A549 (cell line): ENCODE results near the gene PPM1B. TPM values are rescaled to one million over a fixed set of nuclear protein-coding genes. Genes with fewer than 3 reads are reported as not detected.

Experiments
- ATAC-seq, 2 experiments: fragments of 200-7000 bp in 1 of 2; fragments of >200 bp in 1 of 2; cut with Nextera tagmentation in 1 of 2; cut with Tn5 transposase in 1 of 2; 3 replicates each; pipeline versions ENCODE4 v1.8.0 to v1.9.1; 2018 to 2020; ENCODE audit warnings: mild to moderate bottlenecking in 1 of 2, moderate library complexity in 1 of 2
- CTCF ChIA-PET: fragments of 300-600 bp; sonication (Branson Sonifier 250); formaldehyde crosslinking; extraction: SDS; loops from one replicate; lab custom pipeline; 2021; ENCODE audit warnings: antibody characterized with exemption, inconsistent platforms; lab: Yijun Ruan, JAX
- POLR2A ChIA-PET: fragments of 350-600 bp; formaldehyde crosslinking; extraction: SDS; loops from one replicate; lab custom pipeline; 2021; ENCODE audit warnings: antibody characterized with exemption, inconsistent platforms; lab: Yijun Ruan, JAX
- DNase-seq, 2 experiments: peaks; one replicate each; pipeline versions ENCODE4 v3.0.0 to v3.0.0-alpha.2; 2011 to 2016; ENCODE audit warnings: low read depth in 1 of 2, low spot score in 1 of 2
- FAIRE-seq: peaks from 2 replicates; lab custom pipeline; 2011; peaks lifted over from hg19 to GRCh38; lab: Jason Lieb, UNC
- H3K27ac ChIP-seq, 2 experiments: fragments of >200 bp; sonication (Bioruptor Twin); formaldehyde crosslinking; 3 replicates each; pipeline ENCODE4 v1.5.1; 2016 to 2017
- H3K4me1 ChIP-seq: fragments of >200 bp; sonication (Bioruptor Twin); formaldehyde crosslinking; 3 replicates; pipeline ENCODE4 v1.6.1; 2016
- H3K4me2 ChIP-seq: fragments of >200 bp; sonication (Bioruptor Twin); formaldehyde crosslinking; 3 replicates; pipeline ENCODE4 v1.6.1; 2016
- H3K4me3 ChIP-seq: fragments of >200 bp; sonication (Bioruptor Twin); formaldehyde crosslinking; 3 replicates; pipeline ENCODE4 v1.5.1; 2016
- H3K9me3 ChIP-seq: fragments of >200 bp; sonication (Bioruptor Twin); formaldehyde crosslinking; 3 replicates; pipeline ENCODE4 v1.6.1; 2016
- CBX8 ChIP-seq: fragments of 200-600 bp; sonication (generic); IDR thresholded peaks from 2 replicates; pipeline ENCODE4 v1.6.1; 2016
- CEBPB ChIP-seq, 2 experiments: fragments of >200 bp in 1 of 2; sonication (Bioruptor Twin) in 1 of 2; formaldehyde crosslinking in 1 of 2; IDR thresholded peaks; 2 replicates each; pipeline ENCODE4 v1.6.1; 2012 to 2016
- CHD2 ChIP-seq: fragments of 150-350 bp; IDR thresholded peaks from 2 replicates; pipeline ENCODE4 v1.6.1; 2014; ENCODE audit warnings: low read length; ENCODE audit not compliant: partially characterized antibody
- CHD4 ChIP-seq: fragments of 200-600 bp; sonication (generic); IDR thresholded peaks from 2 replicates; pipeline ENCODE4 v1.6.1; 2016; ENCODE audit warnings: antibody characterized with exemption, mild to moderate bottlenecking, borderline replicate concordance
- CTCF ChIP-seq: fragments of >200 bp; sonication (Bioruptor Twin); formaldehyde crosslinking; IDR thresholded peaks from 3 replicates; pipeline ENCODE4 v1.5.1; 2016
- E2F6 ChIP-seq: IDR thresholded peaks from 2 replicates; pipeline ENCODE4 v1.6.1; 2012; ENCODE audit warnings: low read depth, borderline replicate concordance
- EP300 ChIP-seq, 2 experiments: fragments of >200 bp; sonication (Bioruptor Twin); formaldehyde crosslinking; IDR thresholded peaks; 2 replicates in 1 of 2; 3 replicates in 1 of 2; pipeline ENCODE4 v1.6.1; 2016 to 2017
- FOSL2 ChIP-seq, 2 experiments: fragments of 450-650 bp in 1 of 2; fragments of >200 bp in 1 of 2; sonication (Bioruptor Twin) in 1 of 2; formaldehyde crosslinking; IDR thresholded peaks; 2 replicates each; pipeline versions ENCODE4 v1.5.0 to v1.6.1; 2016 to 2020; ENCODE audit warnings: mild to moderate bottlenecking in 1 of 2, moderate library complexity in 1 of 2
- HEYL ChIP-seq: fragments of 250-450 bp; sonication (Bioruptor Pico); IDR thresholded peaks from 2 replicates; pipeline ENCODE4 v1.8.0; 2021; ENCODE audit warnings: mild to moderate bottlenecking, moderate library complexity
- HOXB5 ChIP-seq: fragments of 250-450 bp; sonication (Bioruptor Pico); IDR thresholded peaks from 2 replicates; pipeline ENCODE4 v1.5.0; 2020; ENCODE audit warnings: mild to moderate bottlenecking, moderate library complexity
- JUNB ChIP-seq: fragments of >200 bp; sonication (Bioruptor Twin); formaldehyde crosslinking; IDR thresholded peaks from 2 replicates; pipeline ENCODE4 v1.6.1; 2016
- MAFK ChIP-seq: fragments of 450-650 bp; IDR thresholded peaks from 2 replicates; pipeline ENCODE4 v1.6.1; 2014; ENCODE audit not compliant: partially characterized antibody
- MAZ ChIP-seq: fragments of 150-350 bp; IDR thresholded peaks from 2 replicates; pipeline ENCODE4 v1.6.1; 2014; ENCODE audit warnings: antibody characterized with exemption, low read depth, low read length, borderline replicate concordance
- NPAS2 ChIP-seq: fragments of 250-450 bp; sonication (Bioruptor Pico); IDR thresholded peaks from 2 replicates; pipeline ENCODE4 v1.8.0; 2022; ENCODE audit warnings: mild to moderate bottlenecking, moderate library complexity, borderline replicate concordance
- POLR2A ChIP-seq: IDR thresholded peaks from 2 replicates; pipeline ENCODE4 v1.6.1; 2012; ENCODE audit warnings: mild to moderate bottlenecking, low read length
- RAD21 ChIP-seq, 2 experiments: fragments of >200 bp in 1 of 2; sonication (Bioruptor Twin) in 1 of 2; formaldehyde crosslinking in 1 of 2; IDR thresholded peaks in 1 of 2; conservative IDR thresholded peaks in 1 of 2; 2 replicates in 1 of 2; 3 replicates in 1 of 2; pipeline ENCODE4 v1.6.1; 2012 to 2018; ENCODE audit warnings: inconsistent platforms in 1 of 2
- RARB ChIP-seq: fragments of 250-450 bp; sonication (Bioruptor Pico); IDR thresholded peaks from 2 replicates; pipeline ENCODE4 v1.8.0; 2021; ENCODE audit warnings: mild to moderate bottlenecking, moderate library complexity
- RFX5 ChIP-seq: fragments of 450-650 bp; IDR thresholded peaks from 2 replicates; pipeline ENCODE4 v1.7.1; 2014; ENCODE audit warnings: antibody characterized with exemption, mild to moderate bottlenecking, moderate library complexity
- SMC3 ChIP-seq: fragments of >200 bp; sonication (Bioruptor Twin); formaldehyde crosslinking; IDR thresholded peaks from 3 replicates; pipeline ENCODE4 v1.6.1; 2018; ENCODE audit warnings: inconsistent platforms
- TP53 ChIP-seq: fragments of 250-450 bp; sonication (Bioruptor Pico); IDR thresholded peaks from 2 replicates; pipeline ENCODE4 v1.5.0; 2021; ENCODE audit warnings: mild to moderate bottlenecking, moderate library complexity
- ZC3H11A ChIP-seq: fragments of 450-650 bp; IDR thresholded peaks from 2 replicates; pipeline ENCODE4 v1.6.1; 2014; ENCODE audit warnings: antibody characterized with exemption, mild to moderate bottlenecking
- WGBS: methylation state at CpG from one replicate; pipeline ENCODE4 v1.1.6; 2017; ENCODE audit errors: missing lambda C conversion rate; 5-methylcytosine and 5-hydroxymethylcytosine counted together
- polyA plus RNA-seq, 4 experiments: library from polyadenylated mRNA; depleted of rRNA in 3 of 4; stranded (reverse); fragments of >200 nt; fragmentation: RNase III in 1 of 4; extraction: RNeasy Plus Mini Kit Qiagen cat#74134 plus additional on column Dnase treatment in 1 of 4; gene quantifications; 2 replicates in 3 of 4; 3 replicates in 1 of 4; pipeline ENCODE4 v1.2.3, GENCODE V29; 2011 to 2017

PPM1B gene
- polyA plus RNA-seq, 2 of the 4 experiments (the other 2 are of a cell fraction) = 49.0 to 75.1 TPM

GRCh38 chr2:44134848-44135247 is 33.8 kb upstream of the PPM1B start:
- DNase-seq (no peak), ATAC-seq (no peak)
- WGBS = 90% methylated on average over 1 of the region's 1 CpG
- POLR2A ChIA-PET = no interaction called here
- no peak for TF ChIP-seq SMC3
- TF ChIP-seq CEBPB (IDR thresholded peaks at IDR 0.05) = no peak
- TF ChIP-seq FOSL2 (IDR thresholded peaks at IDR 0.05) = no peak
- TF ChIP-seq FOSL2 (CRISPR knock-in tag; IDR thresholded peaks at IDR 0.05) = no peak
- no peak for TF ChIP-seq RFX5
- TF ChIP-seq ZC3H11A = no peak
- no peak for TF ChIP-seq RAD21 (conservative IDR thresholded peaks at IDR 0.05 in 1 of 2, IDR thresholded peaks at IDR 0.05 in 1 of 2)
- TF ChIP-seq MAZ = no peak
- TF ChIP-seq CTCF = no peak
- no peak for TF ChIP-seq NPAS2 (CRISPR knock-in tag)
- TF ChIP-seq, all 56 proteins: peak for 0
- H3K4me1 ChIP-seq = peaks cover 39% of the 10 kb centered on the region
- CTCF ChIA-PET = no interaction called here
- no peak overlapping the region for H3K4me2 ChIP-seq
- H3K4me3 ChIP-seq = no peak overlapping the region
- peak overlapping the region in 1 of 2 experiments; percentile 4; a peak in 1 of 6 replicates for H3K27ac ChIP-seq
- no peak for FAIRE-seq
- peaks cover 7% of the 10 kb centered on the region for H3K9me3 ChIP-seq

GRCh38 chr2:44135296-44135695 is 33.4 kb upstream of the PPM1B start:
- CTCF ChIA-PET = no interaction called here

GRCh38 chr2:44135771-44136170 is 32.9 kb upstream of the PPM1B start:
- DNase-seq (no peak), FAIRE-seq (no peak), ATAC-seq (peak in 1 of 2 experiments; percentile 31; a peak in 3 of 6 replicates)
- Histone ChIP-seq H3K27ac (peak overlapping the region; percentile 29 to 55; a peak in 4 of 6 replicates), H3K4me2 (peak overlapping the region; percentile 48), H3K4me3 (no peak overlapping the region), H3K4me1 (peaks cover 29% of the 10 kb centered on the region), H3K9me3 (peaks cover 7% of the 10 kb centered on the region)
- ChIA-PET POLR2A (no interaction called here), CTCF (no interaction called here)
- TF ChIP-seq TP53 (CRISPR knock-in tag) = no peak
- TF ChIP-seq E2F6 = no peak
- WGBS = 40% methylated on average over 2 of the region's 2 CpGs

More at GRCh38 chr2:44135296-44135695, 33.4 kb upstream of the PPM1B start:
- TF ChIP-seq SMC3 (no peak), CHD4 (no peak), POLR2A (no peak), EP300 (IDR thresholded peaks at IDR 0.05) (no peak), HOXB5 (CRISPR knock-in tag) (no peak), HEYL (no peak), CEBPB (IDR thresholded peaks at IDR 0.05) (no peak), RARB (no peak), JUNB (no peak), CHD2 (no peak), CBX8 (no peak), RFX5 (no peak), MAFK (no peak)
- ATAC-seq (no peak), DNase-seq (no peak), FAIRE-seq (no peak)
- no peak overlapping the region for H3K4me3 ChIP-seq
- peak overlapping the region; percentile 48 for H3K4me2 ChIP-seq
- peak overlapping the region in 1 of 2 experiments; percentile 29; a peak in 2 of 6 replicates for H3K27ac ChIP-seq
- H3K9me3 ChIP-seq = peaks cover 7% of the 10 kb centered on the region
- POLR2A ChIA-PET = no interaction called here
- H3K4me1 ChIP-seq = peaks cover 34% of the 10 kb centered on the region
